GM21390 (cell line): ENCODE measurements around the gene DIAPH3.
A peak's percentile ranks its signal among the peaks of the same experiment; 100 is the strongest.

Experiments used
- ATAC-seq: cut with Tn5 transposase; IDR thresholded peaks from one replicate; pipeline ENCODE4 v1.9.1; 2021; ENCODE audit not compliant: unreplicated experiment

The DIAPH3 gene

GRCh38 chr13:59742467-59742866 is 421.3 kb downstream of the DIAPH3 start:
- ATAC-seq, result no peak

- no peak for ATAC-seq
These were observed 424.8 kb downstream of the DIAPH3 start for GRCh38 chr13:59738921-59739320.

GRCh38 chr13:59734393-59734792 is 429.3 kb downstream of the DIAPH3 start:
- peak; percentile 100 for ATAC-seq

- no peak for ATAC-seq
These were observed 430.0 kb downstream of the DIAPH3 start for GRCh38 chr13:59733744-59734143.

- no peak for ATAC-seq
These were observed 433.7 kb downstream of the DIAPH3 start for GRCh38 chr13:59730026-59730425.

- ATAC-seq, result no peak
These were observed 434.7 kb downstream of the DIAPH3 start for GRCh38 chr13:59728896-59729545.

- no peak for ATAC-seq
These were observed 441.5 kb downstream of the DIAPH3 start for GRCh38 chr13:59721926-59722910.

GRCh38 chr13:59715611-59716010 is 448.1 kb downstream of the DIAPH3 start:
- ATAC-seq, result no peak

- no peak for ATAC-seq
These were observed 452.6 kb downstream of the DIAPH3 start for GRCh38 chr13:59710996-59711701.

- no peak for ATAC-seq
These were observed 453.3 kb downstream of the DIAPH3 start for GRCh38 chr13:59710416-59710815.

GRCh38 chr13:59706101-59706976 is 457.4 kb downstream of the DIAPH3 start:
- ATAC-seq, result peak; percentile 55

- no peak for ATAC-seq
These were observed 461.5 kb downstream of the DIAPH3 start for GRCh38 chr13:59702269-59702668.

GRCh38 chr13:59701261-59701660 is 462.5 kb downstream of the DIAPH3 start:
- no peak for ATAC-seq

GRCh38 chr13:59700281-59700680 is 463.4 kb downstream of the DIAPH3 start:
- no peak for ATAC-seq

GRCh38 chr13:59696271-59696670 is 467.5 kb downstream of the DIAPH3 start:
- ATAC-seq, result no peak

- no peak for ATAC-seq
These were observed 472.1 kb downstream of the DIAPH3 start for GRCh38 chr13:59691501-59692066.

GRCh38 chr13:59690857-59691500 is 472.7 kb downstream of the DIAPH3 start:
- ATAC-seq, result no peak

- ATAC-seq, result no peak
These were observed 474.7 kb downstream of the DIAPH3 start for GRCh38 chr13:59689057-59689456.

GRCh38 chr13:59686798-59687394 is 476.8 kb downstream of the DIAPH3 start:
- ATAC-seq, result no peak
